Heart right ventricle (tissue), 16 donors: ENCODE results near the gene GBA2. TPM values are rescaled to one million over a fixed set of nuclear protein-coding genes. Genes with fewer than 3 reads are reported as not detected.

Experiments used
- ATAC-seq, 8 donors: fragments of 200-7000 bp; cut with Tn5 transposase; one replicate each; pipeline ENCODE4 v1.9.1; 2020; ENCODE audit warnings: mild to moderate bottlenecking in 8 of 8, moderate library complexity in 8 of 8, moderate number of reproducible peaks in 1 of 8
- DNase-seq, 2 donors: peaks; one replicate each; pipeline ENCODE4 v3.0.0-alpha.2; 2020
- H3K27ac ChIP-seq, 10 donors: fragments of 200-600 bp; sonication (generic) in 2 of 10; one replicate each; pipeline versions ENCODE4 v1.5.0 to v1.8.0; 2020 to 2022; ENCODE audit warnings: mild to moderate bottlenecking in 3 of 10
- H3K27me3 ChIP-seq, 7 donors: fragments of 200-600 bp; one replicate each; pipeline ENCODE4 v1.8.0; 2021 to 2022; ENCODE audit warnings: mild to moderate bottlenecking in 2 of 7
- H3K36me3 ChIP-seq, 9 donors: fragments of 200-600 bp; sonication (generic) in 1 of 9; one replicate each; pipeline versions ENCODE4 v1.5.0 to v1.8.0; 2020 to 2022; ENCODE audit warnings: mild to moderate bottlenecking in 2 of 9
- H3K4me1 ChIP-seq, 9 donors: fragments of 200-600 bp; sonication (generic) in 1 of 9; one replicate each; pipeline versions ENCODE4 v1.5.0 to v1.8.0; 2020 to 2022; ENCODE audit warnings: mild to moderate bottlenecking in 4 of 9
- H3K4me3 ChIP-seq, 10 donors: fragments of 200-600 bp; sonication (generic) in 2 of 10; one replicate each; pipeline versions ENCODE4 v1.5.0 to v1.8.0; 2020 to 2022; ENCODE audit warnings: mild to moderate bottlenecking in 7 of 10, moderate library complexity in 2 of 10
- H3K9me3 ChIP-seq, 11 donors: fragments of 200-600 bp in 10 of 11; sonication (generic) in 2 of 11; one replicate each; pipeline versions ENCODE4 v1.5.0 to v1.8.0; 2013 to 2022; ENCODE audit warnings: mild to moderate bottlenecking in 2 of 11, control low read depth in 1 of 11, moderate library complexity in 1 of 11
- CTCF ChIP-seq, 9 donors: fragments of 200-600 bp; sonication (generic) in 2 of 9; IDR thresholded peaks; one replicate each; pipeline versions ENCODE4 v1.5.0 to v1.8.0; 2021 to 2022; ENCODE audit warnings: antibody characterized with exemption in 9 of 9, mild to moderate bottlenecking in 5 of 9, moderate library complexity in 1 of 9
- WGBS, 2 donors: extraction: QIAGEN DNeasy Blood & Tissue Kit; methylation state at CpG; one replicate each; pipeline ENCODE4 v1.1.7; 2013; ENCODE audit warnings: inconsistent platforms in 1 of 2; 5-methylcytosine and 5-hydroxymethylcytosine counted together
- intact Hi-C, 10 donors: fragments of 100-400 bp; cut with DNase I; formaldehyde crosslinking; loops; one replicate each; pipeline versions ENCODE4 v1.11.1 to v1.14.2; 2022
- polyA plus RNA-seq, 2 donors: library from polyadenylated mRNA; stranded (reverse); fragments of 200-250 nt; gene quantifications; one replicate each; pipeline ENCODE4 v1.2.3, GENCODE V29; 2013
- total RNA-seq, 10 donors: library from RNA; stranded (reverse); fragmentation: NEBNext Ultra II Directional in 3 of 10; extraction: Animal tissue kit (Norgen Biotek cat#: 25700) in 3 of 10; gene quantifications; one replicate each; pipeline versions ENCODE4 v1.2.1 to v1.2.4, GENCODE V29; 2021 to 2023
- donor health status: Arrhythmogenic right ventricular cardiomyopathy.
- donor health status: ischemic (EF 13 %, LVEDD 7.1; RV severe dilation, severe dysfunction).
- donor health status: healthy with polysubstance abuse.
- donor health status: DM: no; HTN: yes; CAD: no.
- donor health status: DM: no; HTN: no; CAD: no.
- donor health status: ischemic (EF 25% LVEDD 6.9; RV normal size, moderate dysfunction).
- donor health status: ischemic (EF 25% LVEDD 5.7; RV mildly dilated, moderate dysfunction).
- donor health status: healthy.
- donor health status: DM: yes; HTN: yes; CAD: no.
- donor health status: Ischemic cardiomyopathy.
- donor health status: ischemic (EF 35%, LVEDD 5.7; RV mildly dilated, moderate dysfunction).
- donor health status: nonischemic (EF 11% LVEDD 7.7; RV severe dilation, severe dysfunction).
- donor health status: DM: yes; HTN: yes; CAD: no.
- donor health status: PGD.
- donor health status: ischemic (EF 29% LVEDD 5.4; RV normal size, mild dysfunction).
- donor health status: nonischemic (EF 23%, LVEDD 6.1; RV moderate dilation, normal function).

The GBA2 gene
- total and polyA plus RNA-seq, 12 donors: 47.4 to 102 (median 79.5) TPM

- H3K4me1 ChIP-seq: peaks cover 44 to 62% (median 55%) of the 10 kb centered on the region in 9 donors
- WGBS, 2 donors: 14 to 17% methylated on average over 5 of the region's 5 CpGs
Observed at GRCh38 chr9:35727676-35728040, 21.4 kb downstream of the GBA2 start.

GRCh38 chr9:35726931-35727330 lies 22.1 kb downstream of the GBA2 start:
- peak; percentile 29 to 70 (median 50) for ATAC-seq
- WGBS, 2 donors: 29 to 32% methylated on average over 3 of the region's 3 CpGs
- peak; percentile 38 to 60 for DNase-seq
- peak overlapping the region; percentile 60 to 99 (median 98) for H3K27ac ChIP-seq
- TF ChIP-seq CTCF (IDR thresholded peaks at IDR 0.05): peak in 4 of 9 donors; percentile 8 to 53 (median 50)
- H3K4me1 ChIP-seq: peaks cover 44 to 61% (median 55%) of the 10 kb centered on the region in 9 donors
- no peaks in the 10 kb centered on the region for H3K9me3 ChIP-seq
- intact Hi-C loops: loop anchor here in 7 of 10 donors (5.0 to 10.0 kb wide), 5 partner anchors 35 to 125 kb away; partner anchors contain the start of genes ARHGEF39 (in 2 of the 7), CCDC107 (in 1 of the 7) and RMRP (in 1 of the 7)
- no peaks in the 10 kb centered on the region for H3K27me3 ChIP-seq
- H3K36me3 ChIP-seq: peaks cover 0 to 60% (median 30%) of the 10 kb centered on the region in 9 donors
- H3K4me3 ChIP-seq: peak overlapping the region in 2 of 10 donors; percentile 71 to 90

More at GRCh38 chr9:35727676-35728040, 21.4 kb downstream of the GBA2 start:
- H3K4me3 ChIP-seq: peak overlapping the region in 9 of 10 donors; percentile 13 to 92 (median 71)
- H3K36me3 ChIP-seq: peaks cover 0 to 52% (median 24%) of the 10 kb centered on the region in 9 donors
- TF ChIP-seq CTCF (IDR thresholded peaks at IDR 0.05): no peak
- H3K27ac ChIP-seq: peak overlapping the region; percentile 60 to 99 (median 98)
- no peaks in the 10 kb centered on the region for H3K27me3 ChIP-seq
- DNase-seq (no peak), ATAC-seq (no peak)
- intact Hi-C loops: loop anchor here in 8 of 10 donors (1.0 to 10.0 kb wide), 8 partner anchors 35 to 125 kb away; partner anchors contain the start of genes ARHGEF39 (in 2 of the 8), CCDC107 (in 2 of the 8) and RMRP (in 2 of the 8)
- no peaks in the 10 kb centered on the region for H3K9me3 ChIP-seq

- Histone ChIP-seq H3K36me3 (peaks cover 0 to 75% (median 46%) of the 10 kb centered on the region in 9 donors), H3K4me1 (peaks cover 35 to 51% (median 46%) of the 10 kb centered on the region in 9 donors), H3K27me3 (no peaks in the 10 kb centered on the region), H3K27ac (no peak overlapping the region), H3K4me3 (no peak overlapping the region), H3K9me3 (no peaks in the 10 kb centered on the region)
- ATAC-seq: no peak
- WGBS, 2 donors: 90 to 92% methylated on average over 11 of the region's 11 CpGs
- no peak for TF ChIP-seq CTCF (IDR thresholded peaks at IDR 0.05)
- intact Hi-C loops: loop anchor here in 7 of 10 donors (5.0 to 10.0 kb wide), 5 partner anchors 33 to 123 kb away; partner anchors contain the start of genes ARHGEF39 (in 2 of the 7), CCDC107 (in 1 of the 7) and RMRP (in 1 of the 7)
- no peak for DNase-seq
Observed at GRCh38 chr9:35725362-35725761, 23.7 kb downstream of the GBA2 start.

GRCh38 chr9:35723908-35724307 lies 25.1 kb downstream of the GBA2 start:
- Histone ChIP-seq H3K4me1 (peaks cover 22 to 36% (median 32%) of the 10 kb centered on the region in 9 donors), H3K9me3 (no peaks in the 10 kb centered on the region), H3K4me3 (no peak overlapping the region), H3K36me3 (peaks cover 10 to 87% (median 60%) of the 10 kb centered on the region in 9 donors), H3K27me3 (no peaks in the 10 kb centered on the region), H3K27ac (no peak overlapping the region)
- DNase-seq (no peak), ATAC-seq (no peak)
- intact Hi-C loops: loop anchor here in 2 of 10 donors (10.0 kb wide), 1 partner anchor 59 kb away; the partner anchor contains the start of gene ARHGEF39 (in 2 of the 2)
- no peak for TF ChIP-seq CTCF (IDR thresholded peaks at IDR 0.05)
- WGBS, 2 donors: 93% methylated on average over 8 of the region's 8 CpGs
